Muscle of arm (tissue), 12 donors: ENCODE results near the gene TMEM255B. TPM values are rescaled to one million over a fixed set of nuclear protein-coding genes. Genes with fewer than 3 reads are reported as not detected.

ENCODE experiments used
- DNase-seq: peaks from one replicate; pipeline ENCODE4 v3.0.0-alpha.2; 2013
- polyA plus RNA-seq, 12 donors: library from polyadenylated mRNA; unstranded; fragments of 120-200 nt; gene quantifications; one replicate each; pipeline ENCODE4 v1.2.1, GENCODE V29; 2013; ENCODE audit not compliant: insufficient read length in 12 of 12

Gene TMEM255B
- polyA plus RNA-seq, 12 donors = 4.6 to 12.2 (median 6.0) TPM; not detected in 2

DNA sequence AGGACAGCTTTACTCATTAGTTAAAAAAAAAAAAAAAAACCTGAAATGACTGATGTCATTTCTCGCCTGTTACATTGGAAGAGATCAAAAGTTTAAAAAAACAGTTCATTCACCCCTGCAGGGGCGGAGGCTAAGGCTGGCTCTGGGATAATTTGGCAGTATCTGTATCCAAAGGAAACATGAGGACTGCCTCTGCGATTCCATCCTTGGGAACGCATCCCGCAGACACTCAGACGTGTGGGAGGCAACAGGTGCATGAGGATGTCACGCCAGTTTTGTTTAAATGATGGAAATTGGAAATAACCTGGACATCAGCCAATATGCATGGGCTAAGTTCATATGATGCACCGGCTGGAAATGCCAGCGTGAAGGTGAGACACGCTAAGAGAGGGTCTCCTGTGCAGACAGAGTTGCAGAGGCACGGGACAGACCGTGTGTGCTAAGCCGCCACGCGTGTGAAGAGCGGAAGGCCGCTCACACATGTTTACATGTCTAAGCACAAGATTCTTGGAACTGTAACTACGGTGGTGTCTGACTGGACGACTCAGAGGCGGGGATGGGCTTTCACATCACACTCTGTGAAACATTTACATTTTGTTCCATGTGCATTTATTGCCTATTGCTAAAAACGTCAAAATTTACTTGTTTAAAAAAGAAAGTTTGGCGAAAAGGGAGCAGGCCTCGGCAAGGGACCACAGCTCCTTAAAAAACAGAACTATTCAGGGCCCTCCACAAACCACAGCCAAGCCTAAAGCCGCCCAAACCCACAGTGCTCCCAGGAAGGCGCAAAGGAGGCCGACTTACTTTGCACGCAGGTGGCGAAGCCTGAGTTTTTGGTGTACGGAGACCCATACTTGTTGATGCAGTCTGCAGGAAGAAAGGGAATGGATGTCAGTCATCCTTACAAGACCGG is 87.0 kb downstream of the TMEM255B start:
- DNase-seq = no peak

DNA sequence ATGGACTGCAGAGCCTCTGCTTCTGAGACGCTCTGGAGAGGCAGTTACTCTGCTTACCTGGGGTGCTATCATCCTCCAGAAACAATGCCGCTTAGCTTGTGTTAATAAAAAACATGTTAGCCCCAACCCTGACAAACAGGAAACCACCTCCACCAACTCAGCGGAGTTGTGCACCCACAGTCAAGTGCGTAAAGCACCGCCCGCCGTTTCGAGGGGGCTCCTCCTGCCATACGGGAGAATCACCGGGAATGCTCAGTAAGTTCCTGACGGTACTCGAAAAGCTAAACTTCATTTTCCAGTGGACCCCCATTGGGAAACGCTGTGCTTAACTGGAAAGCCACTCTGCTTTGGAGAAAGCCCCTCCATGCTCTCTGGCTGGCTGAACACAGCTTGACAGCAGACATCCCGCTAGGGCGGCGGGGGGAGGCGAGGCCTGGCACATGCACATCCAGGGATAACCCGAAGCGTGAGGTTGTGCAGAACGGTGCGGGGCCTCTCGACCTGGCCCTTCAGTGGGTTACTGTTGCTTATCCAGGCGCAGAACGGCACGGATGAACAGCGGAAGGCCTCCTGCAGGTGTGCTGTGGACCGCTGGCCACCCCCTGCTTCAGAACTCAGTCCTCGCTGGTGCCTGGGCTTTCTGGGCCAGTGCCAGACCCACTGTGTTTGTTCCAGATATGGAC is 87.8 kb downstream of the TMEM255B start:
- no peak for DNase-seq

DNA sequence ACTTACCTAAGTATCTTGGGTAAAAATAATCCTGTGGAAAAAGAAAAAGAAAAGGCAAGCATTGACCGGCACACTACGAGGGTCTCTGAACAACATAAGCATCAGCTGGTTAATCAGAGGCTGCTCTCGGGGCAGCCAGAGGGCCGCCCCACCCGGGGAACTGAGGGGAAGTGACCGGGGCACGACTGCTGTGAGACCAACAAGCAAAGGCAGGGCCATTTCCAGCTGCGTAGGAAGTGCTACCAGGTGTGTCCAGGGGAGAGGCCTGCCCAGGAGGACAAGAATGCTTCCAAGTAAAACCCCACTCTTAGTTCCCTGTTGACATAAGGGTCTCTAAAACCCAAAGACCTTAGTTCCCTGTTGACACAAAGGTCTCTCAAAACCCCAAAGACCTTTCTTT is 89.0 kb downstream of the TMEM255B start:
- DNase-seq = no peak

GRCh38 chr13:113848431-113849260 is 89.6 kb downstream of the TMEM255B start:
- DNase-seq = no peak

- DNase-seq = no peak
Observed at GRCh38 chr13:113849546-113849945, 90.5 kb downstream of the TMEM255B start.

DNA sequence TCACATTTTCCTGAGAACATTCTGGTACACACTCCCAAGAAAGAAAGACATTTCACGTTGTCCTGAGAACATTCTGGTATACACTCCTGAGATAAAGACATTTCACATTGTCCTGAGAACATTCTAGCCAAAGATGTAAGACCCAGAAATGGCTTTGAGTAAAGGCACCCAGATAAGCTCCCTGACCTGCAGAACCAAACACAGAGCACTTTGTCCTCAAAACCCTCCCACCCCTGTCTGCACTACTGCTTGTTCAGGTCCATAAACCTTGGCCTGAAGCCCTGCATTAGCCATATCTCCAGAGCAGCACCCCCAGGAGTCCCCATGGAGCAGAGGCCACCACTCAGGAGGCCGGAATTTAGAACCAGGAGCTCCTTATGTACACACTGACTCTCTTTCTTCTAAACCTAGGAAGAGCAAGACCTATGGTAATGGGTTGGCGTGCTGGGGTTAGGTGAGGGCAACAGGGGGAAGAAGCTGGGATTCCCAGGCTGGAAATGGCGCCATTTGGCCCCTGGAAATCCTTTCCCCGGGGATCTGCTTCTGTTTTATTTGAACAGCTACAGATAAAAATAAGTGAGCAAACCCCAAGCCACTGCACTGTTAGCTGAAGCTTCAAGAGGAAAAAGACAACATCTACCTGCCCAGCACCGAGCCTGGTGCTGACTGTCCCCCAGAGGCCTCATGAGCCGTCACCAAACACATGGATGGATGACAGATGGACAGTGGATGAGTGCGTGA is 91.1 kb downstream of the TMEM255B start:
- no peak for DNase-seq

- DNase-seq = no peak
Observed at GRCh38 chr13:113850722-113851479, 91.9 kb downstream of the TMEM255B start.

DNA sequence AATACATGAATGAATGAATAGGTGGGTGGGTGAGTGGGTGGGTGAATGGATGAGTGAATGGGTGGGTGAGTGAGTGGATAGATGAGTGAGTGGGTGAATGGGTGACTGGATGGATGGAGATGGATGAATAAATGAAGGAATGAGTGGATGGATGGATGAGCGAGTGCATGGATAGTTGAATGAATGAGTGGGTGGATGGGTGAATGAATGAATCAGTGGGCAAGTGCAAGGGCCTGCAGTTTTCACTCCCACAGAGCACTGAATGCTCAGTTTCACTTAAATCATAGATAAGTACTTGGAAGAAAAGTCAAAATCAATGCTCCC is 92.4 kb downstream of the TMEM255B start:
- no peak for DNase-seq

GRCh38 chr13:113851826-113852535 is 93.0 kb downstream of the TMEM255B start:
- no peak for DNase-seq

DNA sequence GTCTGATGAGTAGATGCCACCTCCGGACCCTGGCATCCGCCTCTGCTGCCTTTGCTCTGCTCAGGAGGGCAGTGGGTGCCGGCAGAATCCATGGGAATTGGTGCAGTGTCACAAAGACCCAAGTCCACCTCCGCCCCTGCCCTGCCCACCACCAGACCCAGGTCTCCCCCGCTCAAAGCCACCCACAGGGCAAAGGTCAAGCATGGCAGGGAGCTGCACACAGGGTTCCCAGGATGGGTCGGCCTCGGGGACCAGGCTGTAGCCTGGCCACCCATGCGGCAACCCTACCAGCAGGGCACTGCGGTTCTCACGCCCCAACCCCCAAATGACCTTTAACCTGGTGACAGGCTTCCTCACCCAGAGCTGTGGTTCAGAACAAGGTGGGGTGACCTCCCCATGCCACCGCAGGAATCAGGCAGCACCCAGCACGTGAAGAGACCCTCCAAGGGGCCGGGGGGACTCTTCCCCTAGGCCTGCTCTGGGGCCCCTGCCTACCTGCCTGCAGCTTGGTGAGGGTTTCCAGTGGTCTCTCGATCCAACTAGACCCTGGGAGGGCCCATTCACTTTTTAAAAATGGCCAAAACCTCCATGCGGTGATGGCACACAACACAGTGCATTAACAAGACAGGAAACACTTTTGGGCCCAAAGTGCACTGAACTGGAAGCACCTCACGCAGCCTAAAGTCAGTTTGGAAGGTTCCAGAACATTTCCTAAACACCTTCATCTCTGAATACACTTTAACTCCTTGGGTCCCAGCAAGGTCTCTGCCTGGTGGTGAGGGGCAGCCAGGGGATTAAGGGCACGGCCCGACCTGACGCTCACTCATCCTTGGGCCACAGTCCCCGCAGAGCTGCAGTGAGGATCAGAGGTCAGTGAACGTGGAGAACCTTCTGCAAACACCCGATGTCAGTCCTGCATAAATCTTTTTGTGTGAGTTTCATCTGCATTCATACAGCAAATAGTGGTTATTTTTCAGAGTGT is 93.8 kb downstream of the TMEM255B start:
- no peak for DNase-seq

- no peak for DNase-seq
Observed at GRCh38 chr13:113853518-113854237, 94.7 kb downstream of the TMEM255B start.

DNA sequence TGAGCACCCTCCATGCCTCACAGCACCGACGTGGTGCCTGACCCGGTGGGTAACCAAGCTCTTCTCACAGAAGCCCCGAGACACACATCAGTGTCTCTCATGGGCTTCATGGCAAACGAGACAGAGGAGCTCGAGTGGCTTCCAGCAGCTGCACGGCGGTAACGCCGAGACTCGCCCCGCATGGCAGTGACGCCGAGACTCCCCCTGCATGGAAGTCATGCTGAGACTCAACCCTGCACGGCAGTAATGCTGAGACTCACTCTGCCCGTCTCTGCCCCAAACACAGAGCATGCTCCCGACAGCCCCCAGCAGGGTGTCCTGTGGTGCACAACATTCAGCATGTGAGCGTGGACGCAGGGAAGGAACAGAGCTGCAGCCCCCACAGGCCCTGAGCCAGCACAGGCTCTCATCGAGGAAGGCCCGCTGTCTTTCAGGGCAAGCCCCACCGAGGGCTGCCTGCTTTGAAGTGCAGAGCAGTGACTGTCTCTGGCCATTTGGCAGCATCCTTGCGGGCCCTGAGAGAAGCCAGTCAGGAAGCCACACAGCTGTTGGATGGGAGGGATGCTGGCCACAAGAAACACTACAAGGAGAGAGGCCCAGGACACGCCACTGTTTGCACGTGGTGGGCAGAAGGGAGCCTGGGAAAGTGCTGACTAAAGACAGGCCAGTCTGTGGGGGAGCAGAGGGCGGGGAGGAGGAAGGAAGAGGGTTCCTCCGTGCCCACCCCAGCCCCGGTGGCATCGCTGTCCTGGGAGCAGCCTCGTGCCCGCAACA is 95.4 kb downstream of the TMEM255B start:
- DNase-seq = no peak

DNA sequence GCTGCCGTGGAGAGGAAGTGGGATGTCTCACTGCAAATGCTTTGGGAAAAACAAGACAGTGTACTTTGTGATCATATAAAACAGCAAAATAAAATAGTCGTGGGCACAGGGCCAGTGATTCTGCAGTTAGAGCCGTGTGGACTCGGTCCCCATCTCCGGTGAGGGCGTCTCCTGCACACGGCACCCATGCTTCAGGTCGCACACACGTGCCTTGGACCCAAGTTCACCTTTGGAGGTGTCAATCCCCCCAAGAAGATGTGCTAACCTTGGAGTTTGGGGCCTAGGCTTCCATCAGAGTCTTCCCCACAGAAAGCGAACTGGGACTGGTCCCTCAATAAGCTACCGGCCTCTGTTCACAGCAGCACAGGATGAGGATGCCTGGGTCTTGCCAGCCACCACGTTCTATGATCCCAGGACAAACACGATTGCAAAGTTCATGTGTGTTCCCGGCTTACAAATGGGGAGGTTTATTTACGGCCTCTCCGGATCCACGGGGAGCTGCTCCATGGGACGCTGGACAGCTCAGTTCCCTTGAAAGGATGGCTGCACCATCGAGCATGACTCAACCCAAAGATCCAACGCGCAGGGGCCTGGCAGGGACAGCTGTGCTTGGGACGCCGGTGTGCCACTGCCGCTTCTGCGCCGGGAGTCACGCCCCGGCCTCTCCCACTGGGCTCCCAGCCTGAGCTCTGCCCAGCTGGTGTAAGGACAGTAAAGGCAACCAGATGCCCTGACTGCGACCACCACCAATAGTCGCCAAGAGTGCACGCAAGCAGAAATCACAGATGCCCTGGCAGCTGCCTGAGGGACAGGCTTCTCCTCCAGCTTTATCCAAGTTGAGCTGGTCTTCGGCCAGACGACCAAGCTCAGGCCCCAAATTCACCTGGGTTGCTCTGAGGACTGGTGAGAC is 96.2 kb downstream of the TMEM255B start:
- no peak for DNase-seq

GRCh38 chr13:113855931-113856715 is 97.1 kb downstream of the TMEM255B start:
- no peak for DNase-seq

- no peak for DNase-seq
Observed at GRCh38 chr13:113856716-113857065, 97.7 kb downstream of the TMEM255B start.
